Measurements from ENCODE around the gene TNFRSF14.

Gene TNFRSF14

GRCh38 chr1:2578758-2579118 lies 22.6 kb downstream of the TNFRSF14 start:
- TF ChIP-seq CTCF (conservative IDR thresholded peaks at IDR 0.05) (no peak), ZFX (IDR thresholded peaks at IDR 0.05) (no peak)
- peak overlapping the region; percentile 37 for H3K27ac ChIP-seq

- no peak overlapping the region for H3K27ac ChIP-seq
- no peak for TF ChIP-seq CTCF (conservative IDR thresholded peaks at IDR 0.05)
- TF ChIP-seq ZFX (IDR thresholded peaks at IDR 0.05), result no peak
Measured at GRCh38 chr1:2580691-2581090, 24.5 kb downstream of the TNFRSF14 start.

GRCh38 chr1:2582391-2582790 lies 26.2 kb downstream of the TNFRSF14 start:
- H3K27ac ChIP-seq, result no peak overlapping the region
- TF ChIP-seq ZFX (IDR thresholded peaks at IDR 0.05) (no peak), CTCF (conservative IDR thresholded peaks at IDR 0.05) (no peak)

GRCh38 chr1:2583331-2583791 lies 27.2 kb downstream of the TNFRSF14 start:
- TF ChIP-seq CTCF (conservative IDR thresholded peaks at IDR 0.05) (no peak), ZFX (IDR thresholded peaks at IDR 0.05) (no peak)
- no peak overlapping the region; the same call in 1 of the 2 replicates for H3K27ac ChIP-seq

GRCh38 chr1:2583871-2584351 lies 27.7 kb downstream of the TNFRSF14 start:
- H3K27ac ChIP-seq, result peak overlapping the region; percentile 11; the same call in 1 of the 2 replicates
- TF ChIP-seq ZFX (IDR thresholded peaks at IDR 0.05), result no peak

- peak overlapping the region; percentile 83 for H3K27ac ChIP-seq
- no peak for TF ChIP-seq ZFX (IDR thresholded peaks at IDR 0.05)
- TF ChIP-seq CTCF (conservative IDR thresholded peaks at IDR 0.05), result no peak
Measured at GRCh38 chr1:2584686-2585317, 28.6 kb downstream of the TNFRSF14 start.

GRCh38 chr1:2585318-2586092 lies 29.3 kb downstream of the TNFRSF14 start:
- peak overlapping the region; percentile 83 for H3K27ac ChIP-seq
- TF ChIP-seq CTCF (conservative IDR thresholded peaks at IDR 0.05) (no peak), ZFX (IDR thresholded peaks at IDR 0.05) (no peak)
